Endometrial microvascular endothelial cells (primary cell): Measurements from ENCODE around the gene CHFR. TPM values are rescaled to one million over a fixed set of nuclear protein-coding genes. Genes with fewer than 3 reads are reported as not detected.
"Not testable (repeated sequence)": the region's sequence is repeated elsewhere in the genome, so short reads cannot be mapped to it uniquely, and the experiment has no call there.

Experiments
- in situ Hi-C: cut with HindIII; loops from 2 replicates; pipeline ENCODE4 v1.10.0; 2017; ENCODE audit warnings: low sequenced_read_pairs, low pct_unique_long_range_greater_than_20kb; ENCODE audit errors: inconsistent ontology term
- total RNA-seq: library from RNA; depleted of rRNA; stranded (reverse); fragments of >200 nt; gene quantifications from one replicate; pipeline ENCODE4 v1.2.3, GENCODE V29; 2015; ENCODE audit errors: inconsistent ontology term

CHFR gene, protein sequence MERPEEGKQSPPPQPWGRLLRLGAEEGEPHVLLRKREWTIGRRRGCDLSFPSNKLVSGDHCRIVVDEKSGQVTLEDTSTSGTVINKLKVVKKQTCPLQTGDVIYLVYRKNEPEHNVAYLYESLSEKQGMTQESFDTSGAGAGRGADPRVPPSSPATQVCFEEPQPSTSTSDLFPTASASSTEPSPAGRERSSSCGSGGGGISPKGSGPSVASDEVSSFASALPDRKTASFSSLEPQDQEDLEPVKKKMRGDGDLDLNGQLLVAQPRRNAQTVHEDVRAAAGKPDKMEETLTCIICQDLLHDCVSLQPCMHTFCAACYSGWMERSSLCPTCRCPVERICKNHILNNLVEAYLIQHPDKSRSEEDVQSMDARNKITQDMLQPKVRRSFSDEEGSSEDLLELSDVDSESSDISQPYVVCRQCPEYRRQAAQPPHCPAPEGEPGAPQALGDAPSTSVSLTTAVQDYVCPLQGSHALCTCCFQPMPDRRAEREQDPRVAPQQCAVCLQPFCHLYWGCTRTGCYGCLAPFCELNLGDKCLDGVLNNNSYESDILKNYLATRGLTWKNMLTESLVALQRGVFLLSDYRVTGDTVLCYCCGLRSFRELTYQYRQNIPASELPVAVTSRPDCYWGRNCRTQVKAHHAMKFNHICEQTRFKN
- total RNA-seq: 31.5 TPM

DNA sequence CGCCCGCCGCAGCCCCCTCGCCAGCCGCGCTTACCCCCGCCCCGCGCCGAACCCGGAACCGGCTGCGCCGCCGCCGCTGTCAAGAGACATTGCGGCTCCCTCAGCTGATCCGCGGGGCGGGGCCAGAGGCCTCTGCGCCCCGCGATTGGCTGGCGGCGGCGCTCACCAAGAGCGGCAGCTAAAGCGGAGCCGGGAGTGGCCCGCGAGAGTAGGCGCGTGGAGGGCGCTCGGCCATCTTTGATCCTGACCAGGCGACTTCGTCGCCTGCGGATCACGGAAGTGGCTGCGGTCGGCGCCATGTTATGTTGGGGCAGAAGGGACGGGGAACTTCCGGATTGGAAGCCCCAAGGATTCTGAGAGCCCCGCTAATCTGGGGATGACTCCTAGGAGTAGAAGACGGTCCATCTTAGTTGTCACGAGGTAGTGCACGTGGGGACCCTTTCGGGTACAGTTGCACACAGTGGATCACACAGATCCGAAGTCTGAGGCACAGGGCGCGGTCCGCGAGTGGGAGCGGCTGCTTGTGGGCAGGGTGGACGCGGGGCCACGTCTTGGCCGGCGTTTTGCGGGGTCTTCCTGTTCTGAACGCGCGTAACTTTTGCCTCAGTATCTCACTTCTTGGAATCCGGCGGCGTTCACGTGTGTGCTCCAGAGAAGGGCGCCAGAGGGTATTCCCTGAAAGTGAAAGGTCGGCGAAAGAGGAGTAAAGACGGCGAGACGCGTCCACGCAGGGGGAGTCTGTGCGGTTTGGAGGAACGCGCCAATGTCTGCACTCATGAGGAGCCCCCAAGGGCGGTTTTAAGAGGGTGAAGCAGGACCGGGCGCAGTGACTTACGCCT, at the start of gene CHFR:
CHFR (minus strand) TSS at position 93 of the 839 bp plus-strand sequence. CDS start 277 bp downstream, outside the sequence.
- in situ Hi-C loops: no loop called here

DNA sequence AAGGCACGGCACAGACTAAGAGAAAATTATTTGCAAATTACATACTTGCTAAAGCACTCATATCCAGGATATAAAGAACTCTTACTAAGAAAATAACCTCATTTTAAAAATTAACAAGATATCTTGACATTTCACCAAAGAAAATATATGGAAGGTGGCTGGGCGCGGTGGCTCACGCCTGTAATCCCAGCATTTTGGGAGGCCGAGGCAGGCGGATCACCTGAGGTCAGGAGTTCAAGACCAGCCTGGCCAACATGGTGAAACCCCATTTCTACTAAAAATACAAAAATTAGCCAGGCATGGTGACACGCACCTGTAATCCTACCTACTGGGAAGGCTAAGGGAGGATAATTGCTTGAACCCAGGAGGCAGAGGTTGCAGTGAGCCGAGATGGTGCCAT, 49.5 kb upstream of the CHFR start:
- in situ Hi-C loops: not testable (repeated sequence)

DNA sequence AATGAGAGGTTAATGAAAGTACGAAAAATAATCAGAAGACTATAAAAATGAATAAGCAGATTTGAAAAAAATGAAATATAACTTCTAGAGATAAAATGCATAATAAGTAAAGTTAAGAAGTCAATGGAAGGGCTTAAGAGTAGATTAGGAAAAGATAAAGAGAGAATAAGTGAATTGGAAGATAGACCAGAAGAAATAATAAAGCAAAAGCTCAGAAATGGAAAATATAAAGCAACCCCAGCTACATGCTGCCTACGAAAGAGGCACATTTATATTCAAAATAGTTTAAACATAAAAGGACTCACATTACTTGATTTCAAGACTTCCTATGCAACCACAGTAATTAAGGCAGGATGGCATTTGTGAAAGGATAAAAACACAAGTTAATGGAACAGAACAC, 48.8 kb upstream of the CHFR start:
- in situ Hi-C loops: no loop called here

DNA sequence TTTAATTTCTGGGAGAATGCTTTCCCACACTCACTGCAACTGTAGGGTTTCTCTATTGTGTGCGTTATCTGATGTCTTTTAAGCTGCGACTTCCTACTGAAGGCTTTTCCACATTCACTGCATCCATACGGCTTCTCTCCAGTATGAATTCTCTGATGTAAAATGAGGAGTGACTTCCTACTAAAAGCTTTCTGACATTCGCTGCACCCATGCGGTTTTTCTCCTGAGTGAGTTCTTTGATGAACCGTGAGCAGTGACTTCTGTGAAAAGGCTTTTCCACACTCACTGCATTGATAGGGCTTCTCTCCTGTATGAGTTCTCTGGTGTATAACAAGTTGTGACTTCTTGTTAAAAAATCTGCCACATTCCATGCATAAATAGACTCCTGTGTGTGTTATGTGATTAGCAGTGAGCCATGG, 39.0 kb upstream of the CHFR start:
- in situ Hi-C loops: no loop called here

DNA sequence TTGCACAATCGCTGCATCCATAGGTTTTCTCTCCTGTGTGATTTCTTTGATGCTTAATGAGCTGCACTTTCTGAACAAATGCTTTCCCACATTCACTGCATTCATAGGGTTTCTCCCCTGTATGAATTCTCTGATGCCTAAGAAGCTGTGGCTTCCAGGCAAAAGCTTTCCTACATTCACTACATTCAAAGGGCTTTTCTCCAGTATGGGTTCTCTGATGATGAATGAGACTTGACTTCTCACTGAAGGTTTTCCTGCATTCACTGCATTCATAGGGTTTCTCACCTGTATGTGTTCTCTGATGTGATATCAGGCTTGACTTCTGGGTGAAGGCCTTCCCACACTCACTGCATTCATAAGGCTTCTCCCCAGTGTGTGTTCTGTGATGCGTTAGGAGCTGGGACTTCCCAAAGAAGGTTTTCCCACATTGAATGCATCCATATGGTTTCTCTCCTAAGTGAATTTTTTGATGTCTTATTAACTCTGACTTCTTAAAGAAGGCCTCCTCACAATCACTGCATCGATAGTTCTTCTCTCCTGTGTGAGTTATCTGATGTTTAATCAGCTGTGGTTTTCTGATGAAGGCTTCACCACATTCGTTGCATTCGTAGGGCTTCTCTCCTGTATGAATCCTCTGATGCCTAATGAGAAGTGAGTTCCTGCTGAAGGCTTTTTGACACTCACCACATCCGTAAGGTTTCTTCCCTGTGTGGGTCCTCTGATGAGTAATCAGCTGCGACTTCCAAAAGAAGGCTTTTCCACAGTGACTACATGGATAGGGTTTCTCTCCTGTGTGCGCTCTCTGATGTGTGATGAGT, 38.4 kb upstream of the CHFR start:
- in situ Hi-C loops: no loop called here

DNA sequence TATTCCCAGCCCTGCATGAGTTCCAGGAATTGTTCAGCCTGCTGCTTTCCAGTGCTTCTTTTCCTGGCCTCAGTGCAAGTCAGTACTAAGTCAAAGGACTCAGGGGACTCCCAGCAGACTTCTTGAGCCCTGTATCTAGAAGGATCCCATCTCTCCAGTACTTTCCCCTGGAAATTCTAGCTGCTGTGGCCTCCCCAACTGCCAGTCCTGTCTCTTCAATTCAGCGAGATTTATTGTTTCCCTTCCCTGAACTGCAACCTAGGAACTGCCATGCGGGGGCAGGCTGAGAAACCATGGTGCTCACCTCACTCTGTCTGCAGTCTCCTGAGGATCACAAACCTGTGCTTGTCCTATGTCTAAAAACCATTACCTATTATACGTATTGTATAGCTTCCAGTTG, 37.0 kb upstream of the CHFR start:
- in situ Hi-C loops: no loop called here

DNA sequence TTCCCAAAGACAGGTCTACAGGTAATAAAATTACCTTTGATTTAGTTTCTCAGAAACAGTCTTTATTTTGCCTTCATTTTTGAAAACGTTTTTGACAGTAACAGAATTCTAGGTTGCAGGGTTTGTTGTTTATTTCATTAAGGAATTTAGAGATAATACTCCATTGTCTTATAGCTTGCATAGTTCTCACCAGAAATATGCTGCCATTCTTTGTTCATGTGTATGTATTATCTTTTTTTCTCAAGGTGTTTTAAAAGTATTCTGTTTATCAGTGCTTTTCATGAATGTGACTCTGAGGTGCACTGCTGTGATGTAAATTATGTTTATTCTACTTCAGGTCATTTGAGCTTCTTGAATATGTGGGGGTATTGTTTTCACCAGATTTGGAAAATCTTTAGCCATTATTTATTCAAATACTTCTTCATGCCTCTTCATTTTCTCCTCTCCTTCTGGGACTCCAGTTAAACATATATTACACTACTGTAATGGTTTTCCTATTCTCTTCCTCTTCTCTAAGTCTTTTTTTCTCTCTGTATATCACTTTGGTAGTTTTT, 36.0 kb upstream of the CHFR start:
- in situ Hi-C loops: no loop called here

DNA sequence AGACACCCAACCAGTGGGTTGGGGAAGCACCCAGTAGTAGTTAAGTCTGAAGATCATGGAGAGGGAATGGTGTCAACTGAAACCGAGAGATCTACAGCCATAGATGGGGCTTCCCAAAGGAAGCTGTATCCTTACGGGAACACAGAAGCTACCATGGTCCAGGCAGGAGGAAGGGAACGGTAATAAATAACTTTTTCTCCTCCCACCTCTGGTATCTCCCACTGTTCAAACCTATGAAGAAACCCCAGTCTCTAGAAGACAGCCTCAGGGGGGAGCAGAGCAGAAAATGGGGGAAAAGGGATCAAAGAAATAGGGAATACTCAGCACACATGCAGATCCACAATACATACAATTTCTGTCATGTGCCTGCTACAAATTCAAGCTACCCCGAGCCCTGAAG, 35.3 kb upstream of the CHFR start:
- in situ Hi-C loops: no loop called here

DNA sequence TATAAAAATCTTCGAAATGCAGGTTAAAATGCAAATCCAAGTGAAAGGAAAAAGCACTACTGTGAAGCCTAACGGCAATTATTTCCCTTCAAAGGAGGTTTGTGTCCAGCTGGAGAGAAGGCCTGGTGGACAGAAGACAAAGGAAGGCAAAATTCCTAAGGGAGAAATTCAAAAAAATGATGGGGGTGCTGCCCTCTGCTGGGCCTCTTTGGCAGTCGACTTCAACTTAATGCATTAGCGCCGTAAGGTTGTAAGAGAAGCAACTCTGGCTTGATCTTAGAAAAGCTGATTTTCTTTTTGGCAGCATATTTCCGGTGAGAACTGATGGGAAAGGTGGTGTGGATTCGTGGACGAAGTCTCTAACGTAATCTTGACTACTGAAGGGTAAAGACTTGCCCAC, 34.3 kb upstream of the CHFR start:
- in situ Hi-C loops: no loop called here

DNA sequence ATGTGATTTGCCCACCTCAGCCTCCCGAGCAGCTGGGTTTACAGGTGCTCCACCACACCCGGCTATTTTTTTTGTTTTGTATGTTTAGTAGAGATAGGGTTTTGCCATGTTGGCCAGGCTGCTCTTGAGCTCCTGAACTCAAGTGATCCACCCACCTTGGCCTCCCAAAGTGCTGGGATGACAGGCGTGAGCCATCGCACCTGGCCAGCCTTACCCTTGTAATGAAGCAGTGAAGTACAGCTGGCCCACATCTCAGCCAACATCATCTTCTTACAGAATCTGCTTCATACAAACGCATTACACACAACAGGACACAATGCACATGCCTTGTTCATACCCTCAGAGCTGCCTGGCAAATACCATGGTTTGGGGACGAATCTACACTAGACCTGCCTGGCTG, 31.3 kb upstream of the CHFR start:
- in situ Hi-C loops: loop anchor here (10.0 kb wide), 1 partner anchor 136 kb away; no protein-coding TSS in a partner anchor

DNA sequence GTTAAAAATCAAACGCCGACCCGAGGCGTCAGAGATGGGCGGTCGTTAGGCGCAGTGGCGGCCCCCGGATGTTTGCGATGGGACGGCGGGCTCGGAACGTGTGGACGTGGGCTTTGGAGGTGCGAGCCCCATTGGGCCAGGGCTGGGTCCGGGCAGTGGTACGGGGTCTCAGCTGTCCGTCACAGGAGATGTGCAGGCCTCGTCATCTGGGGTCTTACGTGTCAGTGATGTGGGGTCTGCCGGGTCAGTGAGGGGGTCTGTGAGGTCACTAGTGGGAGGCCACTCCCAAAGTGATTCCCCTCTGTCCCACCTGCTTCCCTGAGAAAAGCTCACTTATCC, 21.6 kb upstream of the CHFR start:
- in situ Hi-C loops: no loop called here

DNA sequence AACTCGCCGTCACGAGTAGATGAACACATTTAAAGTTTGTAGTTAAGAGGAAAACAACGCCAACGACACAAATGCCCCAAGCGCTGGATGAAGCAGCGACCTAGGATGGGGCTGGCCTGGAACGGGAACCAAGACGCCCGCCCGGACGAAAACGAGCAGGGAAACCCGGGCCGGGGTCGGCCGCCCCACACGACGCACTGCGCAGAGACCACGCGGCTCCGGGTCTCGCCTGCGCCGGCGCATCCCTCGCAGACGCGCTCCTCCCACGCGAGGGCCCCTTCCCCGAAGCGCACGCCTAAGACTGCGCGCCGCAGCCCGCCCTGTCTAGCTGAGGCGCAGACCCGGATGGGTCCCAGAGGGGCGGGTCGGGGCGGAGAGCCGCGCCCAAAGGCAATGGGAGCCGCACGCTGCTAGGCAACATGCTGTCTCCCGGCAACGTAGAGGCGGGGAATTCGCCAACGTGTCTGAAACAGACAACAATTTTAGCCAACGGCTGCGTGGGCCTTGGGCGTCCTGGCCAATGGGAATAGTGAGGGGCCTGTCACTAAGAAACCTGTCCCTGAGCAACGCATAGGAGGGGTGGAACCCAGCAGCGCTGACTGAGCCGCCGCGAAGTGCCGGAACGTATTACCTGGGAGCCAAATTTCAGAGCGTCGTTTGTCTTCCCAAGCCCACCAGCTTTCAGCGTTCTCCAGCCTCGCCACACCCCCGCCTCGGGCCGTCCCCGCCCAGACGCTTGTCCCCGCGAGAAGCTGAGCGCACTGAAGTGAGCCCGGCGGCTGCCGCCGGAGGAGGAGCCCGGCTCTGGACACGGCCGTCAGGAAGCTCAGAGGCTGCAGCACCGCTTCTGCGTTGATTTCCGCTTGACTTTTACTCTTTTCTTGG, 21.0 kb upstream of the CHFR start:
- in situ Hi-C loops: no loop called here

DNA sequence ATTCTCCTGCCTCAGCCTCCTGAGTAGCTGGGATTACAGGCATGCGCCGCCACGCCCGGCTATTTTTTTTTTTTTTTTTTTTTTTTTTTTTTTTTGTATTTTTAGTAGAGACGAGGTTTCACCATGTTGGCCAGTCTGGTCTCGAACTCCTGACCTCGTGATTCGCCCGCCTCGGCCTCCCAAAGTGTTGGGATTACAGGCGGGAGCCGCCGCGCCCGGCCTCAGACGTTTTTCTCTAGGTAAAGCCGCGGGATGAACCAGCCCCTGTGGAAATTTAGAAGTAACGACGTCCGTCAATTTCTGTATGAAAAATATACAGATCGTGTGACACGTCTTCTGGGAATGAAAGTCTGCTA, 20.4 kb upstream of the CHFR start:
- in situ Hi-C loops: not testable (repeated sequence)

DNA sequence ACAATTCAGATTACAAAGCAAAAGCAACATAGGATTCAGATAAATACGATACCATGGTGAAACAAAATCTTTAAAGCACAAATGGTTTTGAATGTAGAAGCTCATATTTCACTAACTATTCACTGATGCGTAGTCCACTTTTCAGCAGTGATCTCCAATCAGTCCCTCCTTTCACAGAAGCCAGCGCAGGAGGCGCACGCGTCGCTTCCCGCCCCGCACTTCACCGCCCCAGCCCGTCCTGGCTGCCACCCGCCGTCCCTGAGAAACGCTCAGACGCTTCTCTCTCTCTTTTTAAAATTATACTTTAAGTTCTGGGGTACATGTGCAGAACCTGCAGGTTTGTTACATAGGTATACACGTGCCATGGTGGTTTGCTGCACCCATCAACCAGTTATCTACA, 19.8 kb upstream of the CHFR start:
- in situ Hi-C loops: no loop called here

DNA sequence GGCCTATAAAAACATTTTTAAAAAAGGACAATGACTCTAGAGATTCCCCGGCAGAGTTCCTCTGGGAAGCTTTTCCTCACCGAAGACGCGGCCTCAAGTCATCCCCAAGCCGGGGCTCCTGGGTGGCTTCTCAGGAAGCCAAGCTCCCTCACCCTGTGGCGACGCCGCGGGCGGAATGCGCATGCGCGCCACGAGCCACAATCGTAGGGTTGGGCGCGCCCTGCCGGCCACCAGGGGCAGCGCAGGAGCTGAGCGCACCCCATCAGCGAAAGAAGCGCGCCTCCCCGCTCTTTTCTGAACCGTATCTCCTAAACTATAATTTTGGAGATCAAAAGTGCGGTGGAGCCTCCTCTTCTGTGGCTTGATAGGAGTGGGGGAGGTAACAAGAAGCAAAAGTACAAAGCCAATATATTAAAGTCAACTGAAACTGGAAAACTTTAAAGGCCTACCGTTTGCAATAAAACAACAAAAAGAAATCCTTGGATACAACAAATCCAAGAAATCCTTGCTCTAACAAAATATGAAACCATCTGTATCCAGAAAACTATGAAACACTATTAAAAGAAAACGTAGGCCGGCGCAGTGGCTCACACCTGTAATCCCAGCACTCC, 17.4 kb upstream of the CHFR start:
- in situ Hi-C loops: no loop called here

DNA sequence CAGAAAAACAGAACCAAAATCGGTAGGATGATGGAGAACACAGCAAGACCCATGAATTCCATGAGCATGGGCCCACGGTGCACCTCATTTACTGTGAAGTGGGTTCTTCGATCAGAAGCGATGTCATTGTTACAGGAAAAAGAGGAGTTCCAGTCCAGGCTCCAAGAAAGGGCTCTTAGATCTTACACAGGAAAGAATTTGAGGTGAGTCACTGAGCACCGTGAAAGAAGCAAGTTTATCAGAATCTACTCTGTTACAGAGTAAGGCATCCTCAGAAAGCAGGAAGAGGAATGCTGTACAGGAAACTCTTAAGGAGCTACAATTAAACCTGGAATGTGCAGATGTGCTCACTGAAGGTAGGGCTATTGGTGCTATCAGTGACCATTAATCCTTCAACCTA, 11.6 kb upstream of the CHFR start:
- in situ Hi-C loops: no loop called here

DNA sequence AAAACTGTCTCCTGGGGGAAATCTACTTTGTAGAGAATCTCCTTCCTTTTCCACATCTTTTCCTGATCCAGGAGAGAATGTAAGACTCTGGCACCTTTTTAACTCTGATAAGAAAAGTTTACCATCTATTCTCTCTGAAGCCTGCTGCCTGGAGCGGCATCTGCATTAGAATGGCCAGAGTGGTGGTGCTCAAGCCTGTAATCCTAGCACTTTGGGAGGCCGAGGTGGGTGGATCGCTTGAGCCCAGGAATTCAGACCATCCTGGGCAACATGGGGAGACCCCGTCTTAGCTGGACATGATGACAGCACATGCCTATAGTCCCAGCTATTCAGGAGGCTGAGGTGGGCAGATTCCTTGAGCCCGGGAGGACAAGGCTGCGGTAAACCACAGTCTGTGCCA, 1.4 kb upstream of the CHFR start:
- in situ Hi-C loops: no loop called here
